GM10266 (cell line): ENCODE data around the gene PIP5KL1.

Experiments
- DNase-seq: peaks from one replicate; pipeline ENCODE4 v3.0.0; 2012; ENCODE audit errors: extremely low spot score
- CTCF ChIP-seq: IDR thresholded peaks from 2 replicates; pipeline ENCODE4 v1.5.1; 2012; ENCODE audit warnings: mild to moderate bottlenecking, low read depth; ENCODE audit not compliant: control insufficient read depth, insufficient read depth; ENCODE audit errors: missing control alignments

The PIP5KL1 gene

GRCh38 chr9:127945338-127945737 is 14.8 kb upstream of the PIP5KL1 start:
- DNase-seq: no peak
- no peak for TF ChIP-seq CTCF

- no peak for DNase-seq
- no peak for TF ChIP-seq CTCF
Observed at GRCh38 chr9:127944586-127945218, 14.1 kb upstream of the PIP5KL1 start.

- peak; percentile 94 for TF ChIP-seq CTCF
- DNase-seq: peak; percentile 88
Observed at GRCh38 chr9:127943731-127944144, 13.2 kb upstream of the PIP5KL1 start.

GRCh38 chr9:127943011-127943662 is 12.6 kb upstream of the PIP5KL1 start:
- no peak for DNase-seq
- TF ChIP-seq CTCF: no peak

- peak; percentile 78 for DNase-seq
- TF ChIP-seq CTCF: peak; percentile 94
Observed at GRCh38 chr9:127942216-127943010, 11.8 kb upstream of the PIP5KL1 start.

- TF ChIP-seq CTCF: no peak
- DNase-seq: no peak
Observed at GRCh38 chr9:127941961-127942215, 11.3 kb upstream of the PIP5KL1 start.
